HepG2 (cell line): ENCODE results near the gene PFKL.

Source experiments
- ARNT ChIP-seq: fragments of 450-650 bp; IDR thresholded peaks from 2 replicates; pipeline ENCODE4 v1.6.1; 2017
- ATF2 ChIP-seq: sonication (generic); formaldehyde crosslinking; IDR thresholded peaks from 2 replicates; pipeline ENCODE4 v1.4.0; 2020; ENCODE audit warnings: missing genetic modification reagents
- BRD4 ChIP-seq: sonication (generic); formaldehyde crosslinking; IDR thresholded peaks from 2 replicates; pipeline ENCODE4 v1.4.0; 2020; ENCODE audit warnings: missing genetic modification reagents
- CBFB ChIP-seq: sonication (generic); formaldehyde crosslinking; IDR thresholded peaks from 2 replicates; pipeline ENCODE4 v1.4.0; 2020; ENCODE audit warnings: missing genetic modification reagents
- CTCF ChIP-seq: sonication (generic); formaldehyde crosslinking; IDR thresholded peaks from 2 replicates; pipeline ENCODE4 v1.5.0; 2020; ENCODE audit warnings: mild to moderate bottlenecking, missing genetic modification reagents, moderate library complexity
- NR2F6 ChIP-seq, 2 experiments: IDR thresholded peaks; 2 replicates each; pipeline ENCODE4 v1.6.1; 2016; ENCODE audit warnings: antibody characterized with exemption in 1 of 2, mild to moderate bottlenecking in 1 of 2
- PHF20 ChIP-seq: sonication (generic); formaldehyde crosslinking; IDR thresholded peaks from 2 replicates; pipeline ENCODE4 v1.5.0; 2020; ENCODE audit warnings: mild to moderate bottlenecking, missing genetic modification reagents
- SRSF9 ChIP-seq: fragments of 200-400 bp; formaldehyde crosslinking; IDR thresholded peaks from 2 replicates; pipeline ENCODE4 v1.6.1; 2018; ENCODE audit warnings: borderline replicate concordance, mild to moderate bottlenecking, low read depth, low read length; ENCODE audit not compliant: insufficient read depth, poor library complexity, severe bottlenecking
- TFDP1 ChIP-seq: IDR thresholded peaks from 2 replicates; pipeline ENCODE4 v1.6.1; 2016; ENCODE audit warnings: missing compliant biosample characterization, missing genetic modification reagents, borderline replicate concordance
- THAP7 ChIP-seq: sonication (generic); formaldehyde crosslinking; IDR thresholded peaks from 2 replicates; pipeline ENCODE4 v1.8.1; 2023; ENCODE audit warnings: mild to moderate bottlenecking, missing genetic modification reagents
- THRA ChIP-seq: sonication (generic); formaldehyde crosslinking; IDR thresholded peaks from 2 replicates; pipeline ENCODE4 v1.4.0; 2020; ENCODE audit warnings: missing genetic modification reagents, borderline replicate concordance
- ZFX ChIP-seq: sonication (generic); formaldehyde crosslinking; IDR thresholded peaks from 2 replicates; pipeline ENCODE4 v1.4.0; 2020; ENCODE audit warnings: mild to moderate bottlenecking, low read depth, missing genetic modification reagents, moderate library complexity
- ZNF577 ChIP-seq: sonication (generic); formaldehyde crosslinking; IDR thresholded peaks from 2 replicates; pipeline ENCODE4 v1.4.0; 2020; ENCODE audit warnings: mild to moderate bottlenecking, low read depth, missing genetic modification reagents, borderline replicate concordance
- ZNF816 ChIP-seq: sonication (generic); formaldehyde crosslinking; IDR thresholded peaks from 2 replicates; pipeline ENCODE4 v1.8.0; 2022; ENCODE audit warnings: missing genetic modification reagents, mild to moderate bottlenecking, borderline replicate concordance

GRCh38 chr21:44291078-44291935 is 8.5 kb upstream of the PFKL start:
- TF ChIP-seq CTCF (CRISPR knock-in tag): no peak
- no peak for TF ChIP-seq ATF2 (CRISPR knock-in tag)
- TF ChIP-seq TFDP1 (CRISPR knock-in tag): no peak
- TF ChIP-seq NR2F6 (IDR thresholded peaks at IDR 0.05): no peak
- no peak for TF ChIP-seq NR2F6 (CRISPR knock-in tag; IDR thresholded peaks at IDR 0.05)
- no peak for TF ChIP-seq BRD4 (CRISPR knock-in tag)
- TF ChIP-seq THAP7 (CRISPR knock-in tag): no peak
- TF ChIP-seq ZFX (CRISPR knock-in tag): no peak
- no peak for TF ChIP-seq ZNF577
- TF ChIP-seq SRSF9: no peak
- TF ChIP-seq CBFB (CRISPR knock-in tag): no peak
- no peak for TF ChIP-seq ZNF816 (CRISPR knock-in tag)
- TF ChIP-seq ARNT: no peak
- no peak for TF ChIP-seq THRA (CRISPR knock-in tag)
- TF ChIP-seq PHF20 (CRISPR knock-in tag): no peak
